NB4 (cell line): ENCODE results near the gene SYTL3.

Source experiments
- POLR2A ChIP-seq: IDR thresholded peaks from 2 replicates; pipeline ENCODE4 v1.6.1; 2011; ENCODE audit warnings: mild to moderate bottlenecking; ENCODE audit not compliant: insufficient read length; ENCODE audit errors: extremely low read depth
- TF ChIP-seq, protein P1 (sequence below): IDR thresholded peaks from one replicate; pipeline ENCODE4 v1.5.1; 2012; ENCODE audit warnings: low read depth, low read length

GRCh38 chr6:158762787-158763433, 113.1 kb downstream of the SYTL3 start:
- TF ChIP-seq, protein P1, sequence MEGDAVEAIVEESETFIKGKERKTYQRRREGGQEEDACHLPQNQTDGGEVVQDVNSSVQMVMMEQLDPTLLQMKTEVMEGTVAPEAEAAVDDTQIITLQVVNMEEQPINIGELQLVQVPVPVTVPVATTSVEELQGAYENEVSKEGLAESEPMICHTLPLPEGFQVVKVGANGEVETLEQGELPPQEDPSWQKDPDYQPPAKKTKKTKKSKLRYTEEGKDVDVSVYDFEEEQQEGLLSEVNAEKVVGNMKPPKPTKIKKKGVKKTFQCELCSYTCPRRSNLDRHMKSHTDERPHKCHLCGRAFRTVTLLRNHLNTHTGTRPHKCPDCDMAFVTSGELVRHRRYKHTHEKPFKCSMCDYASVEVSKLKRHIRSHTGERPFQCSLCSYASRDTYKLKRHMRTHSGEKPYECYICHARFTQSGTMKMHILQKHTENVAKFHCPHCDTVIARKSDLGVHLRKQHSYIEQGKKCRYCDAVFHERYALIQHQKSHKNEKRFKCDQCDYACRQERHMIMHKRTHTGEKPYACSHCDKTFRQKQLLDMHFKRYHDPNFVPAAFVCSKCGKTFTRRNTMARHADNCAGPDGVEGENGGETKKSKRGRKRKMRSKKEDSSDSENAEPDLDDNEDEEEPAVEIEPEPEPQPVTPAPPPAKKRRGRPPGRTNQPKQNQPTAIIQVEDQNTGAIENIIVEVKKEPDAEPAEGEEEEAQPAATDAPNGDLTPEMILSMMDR: no peak
- TF ChIP-seq POLR2A: no peak
